Measurements from ENCODE around the gene SLC47A2. TPM values are rescaled to one million over a fixed set of nuclear protein-coding genes. Genes with fewer than 3 reads are reported as not detected.

The SLC47A2 gene
- total and polyA plus RNA-seq, 2 of the 13 experiments (the other 11 are each of a cell fraction or from before 2014, with no cell fraction given) = 0.04 TPM; not detected in 1

DNA sequence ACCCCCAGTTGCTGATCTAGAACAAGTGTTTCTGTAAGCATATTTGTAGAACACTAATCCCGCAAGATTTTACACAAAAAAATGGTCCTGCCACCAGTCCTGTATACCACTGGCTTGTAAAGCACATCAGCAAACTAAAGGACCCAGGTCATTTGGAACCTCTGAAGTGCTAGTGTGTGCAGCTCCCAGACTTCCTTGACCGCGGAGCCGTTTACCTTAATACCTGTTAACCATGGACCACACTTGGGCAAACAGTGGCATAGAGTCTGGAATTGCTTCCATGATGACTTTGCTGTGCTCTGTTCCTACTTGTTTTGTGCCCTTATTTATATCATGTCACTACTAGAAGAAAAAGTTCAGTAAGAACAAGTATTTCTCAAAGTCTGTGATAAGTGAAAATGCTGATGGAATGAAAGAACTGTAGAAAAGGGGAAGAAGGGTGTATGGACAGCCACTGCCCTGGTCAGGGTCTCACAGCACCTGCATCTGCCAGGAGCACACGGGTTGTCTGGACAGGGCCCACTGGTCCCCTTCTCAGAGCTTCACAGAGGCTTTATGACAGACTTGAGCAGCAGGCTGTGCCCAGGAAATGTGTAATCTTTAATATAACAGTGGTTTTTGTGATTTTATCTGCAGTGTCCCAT, 38.5 kb downstream of the SLC47A2 start:
- POLR2A ChIA-PET = interaction anchor here (0.6 kb wide), 1 partner anchor 152 kb away, joined by 5 read pairs; no protein-coding TSS in a partner anchor
- DNase-seq (ENCODE audit: low spot score) = no peak
- H4K20me1 ChIP-seq (ENCODE audit: insufficient read depth, low read length) = no peaks in the 10 kb centered on the region
- H3K27me3 ChIP-seq (ENCODE audit: control insufficient read depth in 1 of 2, insufficient read depth in 2 of 2, low read length in 2 of 2) = no peaks in the 10 kb centered on the region; a peak in 1 of 5 replicates
- H3K4me1 ChIP-seq (ENCODE audit: insufficient read depth, low read length) = peaks cover 14% of the 10 kb centered on the region
- no peaks in the 10 kb centered on the region for H3K79me2 ChIP-seq (ENCODE audit: insufficient read depth, low read length)
- no peak overlapping the region for H3K27ac ChIP-seq (ENCODE audit: extremely low read length, insufficient read depth, low read length)
- no TSS peak for BruUV-seq (replicated peaks)
- in situ Hi-C loops (cut with HindIII; ENCODE audit: extremely low pct_ligation_motif_present, low pct_unique_long_range_greater_than_20kb) (no loop called here), intact Hi-C loops (cut with micrococcal nuclease; ENCODE audit: unreplicated experiment) (no loop called here)
- ATAC-seq = no peak
- H2AFZ ChIP-seq (ENCODE audit: low read length) = no peak overlapping the region
- FAIRE-seq = no peak
- CTCF ChIA-PET (ENCODE audit: low intra/inter-chr PET ratio, low total read pairs) = no interaction called here
- no peak overlapping the region for H3K4me2 ChIP-seq (ENCODE audit: low read depth, low read length)
- H3K9me3 ChIP-seq (ENCODE audit: low read length) = no peaks in the 10 kb centered on the region
- peaks cover 5 to 34% of the 10 kb centered on the region in 2 experiments for H3K36me3 ChIP-seq (replicated peaks in 1 of 2; ENCODE audit: control insufficient read depth in 1 of 2, insufficient read depth in 2 of 2, low read length in 2 of 2)
- H3K9ac ChIP-seq (ENCODE audit: insufficient read depth, low read depth, low read length) = no peak overlapping the region
- WGBS (ENCODE audit: low lambda C conversion rate) = 93% methylated on average over 5 of the region's 5 CpGs
- no peak overlapping the region for H3K4me3 ChIP-seq (replicated peaks in 1 of 3; ENCODE audit: insufficient read depth in 1 of 3, low read depth in 2 of 3, low read length in 3 of 3)
- no peak for TF ChIP-seq SRSF1 (optimal IDR thresholded peaks at IDR 0.05; ENCODE audit: low read depth, low read length)
- TF ChIP-seq, protein P1, sequence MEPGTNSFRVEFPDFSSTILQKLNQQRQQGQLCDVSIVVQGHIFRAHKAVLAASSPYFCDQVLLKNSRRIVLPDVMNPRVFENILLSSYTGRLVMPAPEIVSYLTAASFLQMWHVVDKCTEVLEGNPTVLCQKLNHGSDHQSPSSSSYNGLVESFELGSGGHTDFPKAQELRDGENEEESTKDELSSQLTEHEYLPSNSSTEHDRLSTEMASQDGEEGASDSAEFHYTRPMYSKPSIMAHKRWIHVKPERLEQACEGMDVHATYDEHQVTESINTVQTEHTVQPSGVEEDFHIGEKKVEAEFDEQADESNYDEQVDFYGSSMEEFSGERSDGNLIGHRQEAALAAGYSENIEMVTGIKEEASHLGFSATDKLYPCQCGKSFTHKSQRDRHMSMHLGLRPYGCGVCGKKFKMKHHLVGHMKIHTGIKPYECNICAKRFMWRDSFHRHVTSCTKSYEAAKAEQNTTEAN (CRISPR knock-in tag; conservative IDR thresholded peaks at IDR 0.05) = no peak
- TF ChIP-seq RBM22 (optimal IDR thresholded peaks at IDR 0.05; ENCODE audit: low read length) = peak; percentile 87
- TF ChIP-seq ZNF138 (CRISPR knock-in tag; IDR thresholded peaks at IDR 0.05; ENCODE audit: low read depth) = no peak
- TF ChIP-seq, protein P2, sequence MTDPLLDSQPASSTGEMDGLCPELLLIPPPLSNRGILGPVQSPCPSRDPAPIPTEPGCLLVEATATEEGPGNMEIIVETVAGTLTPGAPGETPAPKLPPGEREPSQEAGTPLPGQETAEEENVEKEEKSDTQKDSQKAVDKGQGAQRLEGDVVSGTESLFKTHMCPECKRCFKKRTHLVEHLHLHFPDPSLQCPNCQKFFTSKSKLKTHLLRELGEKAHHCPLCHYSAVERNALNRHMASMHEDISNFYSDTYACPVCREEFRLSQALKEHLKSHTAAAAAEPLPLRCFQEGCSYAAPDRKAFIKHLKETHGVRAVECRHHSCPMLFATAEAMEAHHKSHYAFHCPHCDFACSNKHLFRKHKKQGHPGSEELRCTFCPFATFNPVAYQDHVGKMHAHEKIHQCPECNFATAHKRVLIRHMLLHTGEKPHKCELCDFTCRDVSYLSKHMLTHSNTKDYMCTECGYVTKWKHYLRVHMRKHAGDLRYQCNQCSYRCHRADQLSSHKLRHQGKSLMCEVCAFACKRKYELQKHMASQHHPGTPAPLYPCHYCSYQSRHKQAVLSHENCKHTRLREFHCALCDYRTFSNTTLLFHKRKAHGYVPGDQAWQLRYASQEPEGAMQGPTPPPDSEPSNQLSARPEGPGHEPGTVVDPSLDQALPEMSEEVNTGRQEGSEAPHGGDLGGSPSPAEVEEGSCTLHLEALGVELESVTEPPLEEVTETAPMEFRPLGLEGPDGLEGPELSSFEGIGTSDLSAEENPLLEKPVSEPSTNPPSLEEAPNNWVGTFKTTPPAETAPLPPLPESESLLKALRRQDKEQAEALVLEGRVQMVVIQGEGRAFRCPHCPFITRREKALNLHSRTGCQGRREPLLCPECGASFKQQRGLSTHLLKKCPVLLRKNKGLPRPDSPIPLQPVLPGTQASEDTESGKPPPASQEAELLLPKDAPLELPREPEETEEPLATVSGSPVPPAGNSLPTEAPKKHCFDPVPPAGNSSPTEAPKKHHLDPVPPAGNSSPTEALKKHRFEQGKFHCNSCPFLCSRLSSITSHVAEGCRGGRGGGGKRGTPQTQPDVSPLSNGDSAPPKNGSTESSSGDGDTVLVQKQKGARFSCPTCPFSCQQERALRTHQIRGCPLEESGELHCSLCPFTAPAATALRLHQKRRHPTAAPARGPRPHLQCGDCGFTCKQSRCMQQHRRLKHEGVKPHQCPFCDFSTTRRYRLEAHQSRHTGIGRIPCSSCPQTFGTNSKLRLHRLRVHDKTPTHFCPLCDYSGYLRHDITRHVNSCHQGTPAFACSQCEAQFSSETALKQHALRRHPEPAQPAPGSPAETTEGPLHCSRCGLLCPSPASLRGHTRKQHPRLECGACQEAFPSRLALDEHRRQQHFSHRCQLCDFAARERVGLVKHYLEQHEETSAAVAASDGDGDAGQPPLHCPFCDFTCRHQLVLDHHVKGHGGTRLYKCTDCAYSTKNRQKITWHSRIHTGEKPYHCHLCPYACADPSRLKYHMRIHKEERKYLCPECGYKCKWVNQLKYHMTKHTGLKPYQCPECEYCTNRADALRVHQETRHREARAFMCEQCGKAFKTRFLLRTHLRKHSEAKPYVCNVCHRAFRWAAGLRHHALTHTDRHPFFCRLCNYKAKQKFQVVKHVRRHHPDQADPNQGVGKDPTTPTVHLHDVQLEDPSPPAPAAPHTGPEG (CRISPR knock-in tag; IDR thresholded peaks at IDR 0.05) = no peak
- TF ChIP-seq MBNL3 (CRISPR knock-in tag; conservative IDR thresholded peaks at IDR 0.05) = no peak
- TF ChIP-seq, protein P3, sequence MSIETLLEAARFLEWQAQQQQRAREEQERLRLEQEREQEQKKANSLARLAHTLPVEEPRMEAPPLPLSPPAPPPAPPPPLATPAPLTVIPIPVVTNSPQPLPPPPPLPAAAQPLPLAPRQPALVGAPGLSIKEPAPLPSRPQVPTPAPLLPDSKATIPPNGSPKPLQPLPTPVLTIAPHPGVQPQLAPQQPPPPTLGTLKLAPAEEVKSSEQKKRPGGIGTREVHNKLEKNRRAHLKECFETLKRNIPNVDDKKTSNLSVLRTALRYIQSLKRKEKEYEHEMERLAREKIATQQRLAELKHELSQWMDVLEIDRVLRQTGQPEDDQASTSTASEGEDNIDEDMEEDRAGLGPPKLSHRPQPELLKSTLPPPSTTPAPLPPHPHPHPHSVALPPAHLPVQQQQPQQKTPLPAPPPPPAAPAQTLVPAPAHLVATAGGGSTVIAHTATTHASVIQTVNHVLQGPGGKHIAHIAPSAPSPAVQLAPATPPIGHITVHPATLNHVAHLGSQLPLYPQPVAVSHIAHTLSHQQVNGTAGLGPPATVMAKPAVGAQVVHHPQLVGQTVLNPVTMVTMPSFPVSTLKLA (IDR thresholded peaks at IDR 0.05) = no peak
- no peak for TF ChIP-seq ZNF101 (CRISPR knock-in tag; IDR thresholded peaks at IDR 0.05; ENCODE audit: borderline replicate concordance, low read depth)
- TF ChIP-seq, protein P4, sequence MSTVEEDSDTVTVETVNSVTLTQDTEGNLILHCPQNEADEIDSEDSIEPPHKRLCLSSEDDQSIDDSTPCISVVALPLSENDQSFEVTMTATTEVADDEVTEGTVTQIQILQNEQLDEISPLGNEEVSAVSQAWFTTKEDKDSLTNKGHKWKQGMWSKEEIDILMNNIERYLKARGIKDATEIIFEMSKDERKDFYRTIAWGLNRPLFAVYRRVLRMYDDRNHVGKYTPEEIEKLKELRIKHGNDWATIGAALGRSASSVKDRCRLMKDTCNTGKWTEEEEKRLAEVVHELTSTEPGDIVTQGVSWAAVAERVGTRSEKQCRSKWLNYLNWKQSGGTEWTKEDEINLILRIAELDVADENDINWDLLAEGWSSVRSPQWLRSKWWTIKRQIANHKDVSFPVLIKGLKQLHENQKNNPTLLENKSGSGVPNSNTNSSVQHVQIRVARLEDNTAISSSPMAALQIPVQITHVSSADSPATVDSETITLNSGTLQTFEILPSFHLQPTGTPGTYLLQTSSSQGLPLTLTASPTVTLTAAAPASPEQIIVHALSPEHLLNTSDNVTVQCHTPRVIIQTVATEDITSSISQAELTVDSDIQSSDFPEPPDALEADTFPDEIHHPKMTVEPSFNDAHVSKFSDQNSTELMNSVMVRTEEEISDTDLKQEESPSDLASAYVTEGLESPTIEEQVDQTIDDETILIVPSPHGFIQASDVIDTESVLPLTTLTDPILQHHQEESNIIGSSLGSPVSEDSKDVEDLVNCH (CRISPR knock-in tag; IDR thresholded peaks at IDR 0.05) = no peak
